Heart left ventricle (tissue), 16 donors: Measurements from ENCODE around the gene GALNT10. TPM values are rescaled to one million over a fixed set of nuclear protein-coding genes. Genes with fewer than 3 reads are reported as not detected.

Experiments used
- ATAC-seq, 4 donors: fragments of 200-7000 bp; cut with Tn5 transposase; one replicate each; pipeline ENCODE4 v1.9.1; 2020 to 2022; ENCODE audit warnings: moderate library complexity in 4 of 4, mild to moderate bottlenecking in 3 of 4, moderate number of reproducible peaks in 1 of 4
- DNase-seq, 5 donors: peaks; one replicate each; pipeline ENCODE4 v3.0.0-alpha.2; 2020
- H3K27ac ChIP-seq, 12 donors: fragments of 200-600 bp; sonication (generic) in 4 of 12; one replicate each; pipeline versions ENCODE4 v1.5.0 to v1.8.0; 2016 to 2022; ENCODE audit warnings: mild to moderate bottlenecking in 2 of 12
- H3K27me3 ChIP-seq, 9 donors: fragments of 200-600 bp; sonication (generic) in 2 of 9; one replicate each; pipeline versions ENCODE4 v1.5.1 to v1.8.0; 2016 to 2022; ENCODE audit warnings: mild to moderate bottlenecking in 3 of 9
- H3K36me3 ChIP-seq, 9 donors: fragments of 200-600 bp; sonication (generic) in 2 of 9; one replicate each; pipeline versions ENCODE4 v1.5.0 to v1.8.0; 2018 to 2022; ENCODE audit warnings: mild to moderate bottlenecking in 2 of 9
- H3K4me1 ChIP-seq, 12 donors: fragments of 200-600 bp; sonication (generic) in 4 of 12; one replicate each; pipeline versions ENCODE4 v1.5.0 to v1.8.0; 2016 to 2022; ENCODE audit warnings: mild to moderate bottlenecking in 3 of 12
- H3K4me3 ChIP-seq, 12 donors: fragments of 200-600 bp; sonication (generic) in 4 of 12; one replicate each; pipeline versions ENCODE4 v1.5.0 to v1.8.0; 2017 to 2022; ENCODE audit warnings: mild to moderate bottlenecking in 9 of 12, moderate library complexity in 4 of 12
- H3K9me3 ChIP-seq, 12 donors: fragments of 200-600 bp; sonication (generic) in 4 of 12; one replicate each; pipeline versions ENCODE4 v1.5.0 to v1.8.0; 2016 to 2022; ENCODE audit warnings: mild to moderate bottlenecking in 1 of 12
- CTCF ChIP-seq, 12 donors: fragments of 200-600 bp; sonication (generic) in 4 of 12; IDR thresholded peaks; one replicate each; pipeline versions ENCODE4 v1.5.0 to v1.8.0; 2018 to 2022; ENCODE audit warnings: antibody characterized with exemption in 12 of 12, mild to moderate bottlenecking in 5 of 12
- POLR2A ChIP-seq, 2 donors: fragments of 450-650 bp; IDR thresholded peaks; one replicate each; pipeline ENCODE4 v1.6.1; 2017; ENCODE audit warnings: antibody characterized with exemption in 2 of 2, mild to moderate bottlenecking in 2 of 2, moderate library complexity in 2 of 2
- WGBS, 4 donors: extraction: QIAGEN DNeasy Blood & Tissue Kit in 2 of 4; methylation state at CpG; one replicate each; pipeline versions ENCODE4 v1.1.5 to v1.1.7; 2013 to 2018; 5-methylcytosine and 5-hydroxymethylcytosine counted together
- intact Hi-C, 10 donors: fragments of 100-400 bp; cut with DNase I; formaldehyde crosslinking; loops; one replicate each; pipeline versions ENCODE4 v1.11.1 to v1.14.2; 2022
- polyA plus RNA-seq, 2 donors: library from polyadenylated mRNA; stranded (reverse); fragments of 200-250 nt; gene quantifications; one replicate each; pipeline ENCODE4 v1.2.3, GENCODE V29; 2013
- total RNA-seq, 9 donors: library from RNA; depleted of rRNA in 2 of 9; stranded (reverse); fragments of >200 nt in 2 of 9; fragmentation: NEBNext Ultra II Directional in 3 of 9; extraction: Animal tissue kit (Norgen Biotek cat#: 25700) in 3 of 9; gene quantifications; one replicate each; pipeline versions ENCODE4 v1.1.0 to v1.2.4, GENCODE V29; 2016 to 2023
- donor health status: ischemic (EF 13 %, LVEDD 7.1; RV severe dilation, severe dysfunction).
- donor health status: healthy with polysubstance abuse.
- donor health status: DM: no; HTN: yes; CAD: no.
- donor health status: DM: no; HTN: no; CAD: no.
- donor health status: ischemic (EF 25% LVEDD 6.9; RV normal size, moderate dysfunction).
- donor health status: ischemic (EF 25% LVEDD 5.7; RV mildly dilated, moderate dysfunction).
- donor health status: healthy.
- donor health status: DM: yes; HTN: yes; CAD: no.
- donor health status: ischemic (EF 35%, LVEDD 5.7; RV mildly dilated, moderate dysfunction).
- donor health status: nonischemic (EF 11% LVEDD 7.7; RV severe dilation, severe dysfunction).
- donor health status: DM: yes; HTN: yes; CAD: no.
- donor health status: PGD.
- donor health status: ischemic (EF 29% LVEDD 5.4; RV normal size, mild dysfunction).
- donor health status: nonischemic (EF 23%, LVEDD 6.1; RV moderate dilation, normal function).

GALNT10 gene
- total and polyA plus RNA-seq, 11 donors, result 2.7 to 20.7 (median 14.4) TPM

GRCh38 chr5:154228696-154229095, 38.2 kb downstream of the GALNT10 start:
- DNase-seq, result no peak
- TF ChIP-seq POLR2A (IDR thresholded peaks at IDR 0.05) (no peak), CTCF (IDR thresholded peaks at IDR 0.05) (no peak)
- no peak overlapping the region for H3K27ac ChIP-seq
- 89 to 90% (median 90%) methylated on average over 4 of the region's 4 CpGs for WGBS, 4 donors
- no peaks in the 10 kb centered on the region for H3K27me3 ChIP-seq
- peaks cover 0 to 10% (median 0%) of the 10 kb centered on the region in 12 donors for H3K4me1 ChIP-seq
- no peak overlapping the region for H3K4me3 ChIP-seq
- intact Hi-C loops, result no loop called here
- no peak for ATAC-seq
- H3K9me3 ChIP-seq, result peaks cover 0 to 11% (median 4%) of the 10 kb centered on the region in 12 donors
- peaks cover 0 to 7% (median 0%) of the 10 kb centered on the region in 9 donors for H3K36me3 ChIP-seq

- H3K4me3 ChIP-seq, result no peak overlapping the region
- peaks cover 0 to 11% (median 4%) of the 10 kb centered on the region in 12 donors for H3K9me3 ChIP-seq
- peaks cover 0 to 10% (median 0%) of the 10 kb centered on the region in 12 donors for H3K4me1 ChIP-seq
- no peak for ATAC-seq
- no peak overlapping the region for H3K27ac ChIP-seq
- DNase-seq, result no peak
- no peak for TF ChIP-seq POLR2A (IDR thresholded peaks at IDR 0.05)
- no peak for TF ChIP-seq CTCF (IDR thresholded peaks at IDR 0.05)
- no peaks in the 10 kb centered on the region for H3K27me3 ChIP-seq
- intact Hi-C loops, result no loop called here
- peaks cover 0 to 7% (median 0%) of the 10 kb centered on the region in 9 donors for H3K36me3 ChIP-seq
Measured at GRCh38 chr5:154230526-154230925, 40.0 kb downstream of the GALNT10 start.

- TF ChIP-seq POLR2A (IDR thresholded peaks at IDR 0.05) (no peak), CTCF (IDR thresholded peaks at IDR 0.05) (no peak)
- H3K9me3 ChIP-seq, result no peaks in the 10 kb centered on the region
- ATAC-seq (no peak), DNase-seq (no peak)
- H3K27ac ChIP-seq, result no peak overlapping the region
- no peak overlapping the region for H3K4me3 ChIP-seq
- peaks cover 0 to 31% (median 11%) of the 10 kb centered on the region in 12 donors for H3K4me1 ChIP-seq
- WGBS, 4 donors, result 89 to 93% (median 92%) methylated on average over 3 of the region's 3 CpGs
- H3K36me3 ChIP-seq, result peaks cover 0 to 7% (median 0%) of the 10 kb centered on the region in 9 donors
- H3K27me3 ChIP-seq, result no peaks in the 10 kb centered on the region
- intact Hi-C loops, result no loop called here
Measured at GRCh38 chr5:154234551-154234950, 44.0 kb downstream of the GALNT10 start.

- no peak for ATAC-seq
- Histone ChIP-seq H3K27me3 (no peaks in the 10 kb centered on the region), H3K9me3 (no peaks in the 10 kb centered on the region), H3K4me3 (no peak overlapping the region), H3K36me3 (peaks cover 0 to 1% (median 0%) of the 10 kb centered on the region in 9 donors), H3K4me1 (peaks cover 0 to 31% (median 11%) of the 10 kb centered on the region in 12 donors), H3K27ac (no peak overlapping the region)
- no peak for TF ChIP-seq POLR2A (IDR thresholded peaks at IDR 0.05)
- no peak for TF ChIP-seq CTCF (IDR thresholded peaks at IDR 0.05)
- WGBS, 4 donors, result 94 to 100% (median 97%) methylated on average over 1 of the region's 1 CpG
- DNase-seq, result no peak
- intact Hi-C loops, result no loop called here
Measured at GRCh38 chr5:154236011-154236410, 45.5 kb downstream of the GALNT10 start.
